Measurements from ENCODE around the gene MICALL1.

The MICALL1 gene, protein sequence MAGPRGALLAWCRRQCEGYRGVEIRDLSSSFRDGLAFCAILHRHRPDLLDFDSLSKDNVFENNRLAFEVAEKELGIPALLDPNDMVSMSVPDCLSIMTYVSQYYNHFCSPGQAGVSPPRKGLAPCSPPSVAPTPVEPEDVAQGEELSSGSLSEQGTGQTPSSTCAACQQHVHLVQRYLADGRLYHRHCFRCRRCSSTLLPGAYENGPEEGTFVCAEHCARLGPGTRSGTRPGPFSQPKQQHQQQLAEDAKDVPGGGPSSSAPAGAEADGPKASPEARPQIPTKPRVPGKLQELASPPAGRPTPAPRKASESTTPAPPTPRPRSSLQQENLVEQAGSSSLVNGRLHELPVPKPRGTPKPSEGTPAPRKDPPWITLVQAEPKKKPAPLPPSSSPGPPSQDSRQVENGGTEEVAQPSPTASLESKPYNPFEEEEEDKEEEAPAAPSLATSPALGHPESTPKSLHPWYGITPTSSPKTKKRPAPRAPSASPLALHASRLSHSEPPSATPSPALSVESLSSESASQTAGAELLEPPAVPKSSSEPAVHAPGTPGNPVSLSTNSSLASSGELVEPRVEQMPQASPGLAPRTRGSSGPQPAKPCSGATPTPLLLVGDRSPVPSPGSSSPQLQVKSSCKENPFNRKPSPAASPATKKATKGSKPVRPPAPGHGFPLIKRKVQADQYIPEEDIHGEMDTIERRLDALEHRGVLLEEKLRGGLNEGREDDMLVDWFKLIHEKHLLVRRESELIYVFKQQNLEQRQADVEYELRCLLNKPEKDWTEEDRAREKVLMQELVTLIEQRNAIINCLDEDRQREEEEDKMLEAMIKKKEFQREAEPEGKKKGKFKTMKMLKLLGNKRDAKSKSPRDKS

GRCh38 chr22:37905534-37906363 lies at the start of gene MICALL1:
Gene MICALL1 (plus strand): TSS chr22:37906297. CDS start chr22:37906423, 126 bp downstream.
- TF ChIP-seq CTCF (conservative IDR thresholded peaks at IDR 0.05; ENCODE audit: control insufficient read depth, insufficient read depth, low read depth, low read length), result no peak
- peak; percentile 75 for DNase-seq (ENCODE audit: low read depth)
- peak within 1 kb of the TSS; percentile 77 for H3K4me3 ChIP-seq (ENCODE audit: control insufficient read depth, low read depth, low read length)

DNA sequence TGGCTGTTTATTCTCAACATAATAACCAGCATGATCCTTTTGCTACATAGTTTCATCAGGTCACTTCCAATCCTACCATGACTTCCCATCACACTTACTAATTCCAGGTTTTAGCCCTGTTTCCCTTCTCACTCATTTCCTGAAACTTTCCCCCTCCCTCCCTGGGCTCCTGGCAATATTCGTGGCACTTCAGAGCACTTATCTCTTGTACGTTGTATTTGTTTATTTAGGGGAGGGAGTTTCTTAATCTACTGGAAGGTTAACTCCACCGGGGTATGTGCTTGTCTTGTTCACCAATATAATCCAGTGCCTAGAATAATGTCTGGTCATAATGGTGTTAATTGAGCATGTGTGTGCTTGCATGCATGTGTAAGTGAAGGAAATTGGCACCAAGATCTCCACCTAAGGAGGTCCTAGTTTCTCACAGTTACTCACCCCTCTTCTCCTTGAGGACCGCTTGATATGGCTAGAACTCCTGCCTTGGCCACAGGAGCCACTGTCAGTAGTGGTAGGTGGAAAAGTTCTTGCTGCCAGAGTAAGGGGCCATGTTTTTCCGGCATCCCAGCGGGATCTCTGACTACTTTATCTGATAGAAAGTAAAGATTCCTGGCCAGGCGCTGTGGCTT lies 45.2 kb upstream of the MICALL1 start:
- no peak for TF ChIP-seq CTCF (conservative IDR thresholded peaks at IDR 0.05; ENCODE audit: control insufficient read depth, insufficient read depth, low read depth, low read length)
- no peak for DNase-seq (ENCODE audit: low read depth)
- H3K4me3 ChIP-seq (ENCODE audit: control insufficient read depth, low read depth, low read length), result no peak overlapping the region

DNA sequence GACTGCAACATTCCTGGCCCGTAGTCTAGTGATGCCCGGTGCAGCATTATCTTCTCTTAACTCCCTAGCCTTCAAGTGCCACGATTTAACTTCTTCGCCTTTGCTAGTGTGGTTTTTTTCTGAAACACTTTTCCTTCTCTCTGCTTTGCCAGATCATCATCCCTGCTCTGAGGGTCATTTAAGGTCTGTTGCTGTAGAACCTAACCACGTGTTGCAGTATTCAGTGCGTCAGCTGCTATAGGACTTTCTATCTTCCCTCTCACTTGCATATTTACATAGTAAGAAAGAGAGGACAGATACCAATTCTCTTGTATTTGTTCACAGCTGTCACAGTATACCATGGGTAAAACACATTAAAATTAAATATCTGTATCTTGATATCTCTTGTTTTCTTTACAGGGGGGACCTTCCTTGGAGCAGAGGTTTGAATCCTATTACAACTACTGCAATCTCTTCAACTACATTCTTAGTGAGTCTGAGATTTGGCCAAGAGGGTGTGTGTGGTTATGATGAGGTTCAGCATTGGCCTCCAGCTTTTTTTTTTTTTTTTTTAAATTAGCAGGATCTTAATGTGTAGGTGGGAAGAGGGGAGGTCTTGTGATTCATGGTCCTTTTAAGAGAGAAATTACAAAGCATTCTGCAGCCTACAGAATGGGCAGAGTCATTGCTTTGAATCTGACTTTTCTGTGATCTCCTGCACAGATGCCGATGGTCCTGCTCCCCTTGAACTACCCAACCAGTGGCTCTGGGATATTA lies 43.3 kb upstream of the MICALL1 start:
- no peak for TF ChIP-seq CTCF (conservative IDR thresholded peaks at IDR 0.05; ENCODE audit: control insufficient read depth, insufficient read depth, low read depth, low read length)
- peak; percentile 55 for DNase-seq (ENCODE audit: low read depth)
- no peak overlapping the region for H3K4me3 ChIP-seq (ENCODE audit: control insufficient read depth, low read depth, low read length)

- no peak for DNase-seq (ENCODE audit: low read depth)
- TF ChIP-seq CTCF (conservative IDR thresholded peaks at IDR 0.05; ENCODE audit: control insufficient read depth, insufficient read depth, low read depth, low read length), result no peak
- no peak overlapping the region for H3K4me3 ChIP-seq (ENCODE audit: control insufficient read depth, low read depth, low read length)
Measured at GRCh38 chr22:37865510-37865909, 40.6 kb upstream of the MICALL1 start.

DNA sequence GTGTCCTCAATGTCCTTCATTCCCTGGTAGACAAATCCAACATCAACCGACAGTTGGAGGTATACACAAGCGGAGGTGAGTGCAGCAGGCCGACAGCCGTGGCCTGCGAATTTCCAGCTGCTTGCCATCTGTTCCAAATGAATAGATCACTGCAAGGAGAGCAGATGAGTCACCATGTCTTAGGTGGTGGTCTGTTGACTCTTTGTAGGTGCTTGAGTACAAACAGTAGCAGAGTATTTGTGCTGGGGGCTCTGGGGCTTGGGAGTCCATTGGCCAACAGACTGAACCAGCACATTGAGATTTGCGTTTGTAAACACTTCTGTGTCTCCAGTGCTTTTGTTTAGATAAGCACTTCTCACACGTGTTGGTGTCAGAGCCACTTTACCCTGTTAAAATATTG lies 35.8 kb upstream of the MICALL1 start:
- peak; percentile 64 for DNase-seq (ENCODE audit: low read depth)
- no peak overlapping the region for H3K4me3 ChIP-seq (ENCODE audit: control insufficient read depth, low read depth, low read length)
- no peak for TF ChIP-seq CTCF (conservative IDR thresholded peaks at IDR 0.05; ENCODE audit: control insufficient read depth, insufficient read depth, low read depth, low read length)

All from fibroblast of mammary gland (primary cell).